Right renal cortex interstitium (tissue), 3 donors: ENCODE data around the gene SRC. TPM values are rescaled to one million over a fixed set of nuclear protein-coding genes. Genes with fewer than 3 reads are reported as not detected.
"Not testable (repeated sequence)": the region's sequence is repeated elsewhere in the genome, so short reads cannot be mapped to it uniquely, and the experiment has no call there.

Source experiments
- DNase-seq, 3 donors: peaks; one replicate each; pipeline ENCODE4 v3.0.0-alpha.2; 2013; ENCODE audit warnings: low read depth in 3 of 3, low spot score in 2 of 3
- polyA plus RNA-seq, 3 donors: library from polyadenylated mRNA; unstranded; fragments of 120-200 nt; gene quantifications; one replicate each; pipeline ENCODE4 v1.2.1, GENCODE V29; 2013; ENCODE audit not compliant: insufficient read length in 3 of 3

The SRC gene
- polyA plus RNA-seq, 3 donors, result 43.5 to 58.9 (median 48.1) TPM

DNA sequence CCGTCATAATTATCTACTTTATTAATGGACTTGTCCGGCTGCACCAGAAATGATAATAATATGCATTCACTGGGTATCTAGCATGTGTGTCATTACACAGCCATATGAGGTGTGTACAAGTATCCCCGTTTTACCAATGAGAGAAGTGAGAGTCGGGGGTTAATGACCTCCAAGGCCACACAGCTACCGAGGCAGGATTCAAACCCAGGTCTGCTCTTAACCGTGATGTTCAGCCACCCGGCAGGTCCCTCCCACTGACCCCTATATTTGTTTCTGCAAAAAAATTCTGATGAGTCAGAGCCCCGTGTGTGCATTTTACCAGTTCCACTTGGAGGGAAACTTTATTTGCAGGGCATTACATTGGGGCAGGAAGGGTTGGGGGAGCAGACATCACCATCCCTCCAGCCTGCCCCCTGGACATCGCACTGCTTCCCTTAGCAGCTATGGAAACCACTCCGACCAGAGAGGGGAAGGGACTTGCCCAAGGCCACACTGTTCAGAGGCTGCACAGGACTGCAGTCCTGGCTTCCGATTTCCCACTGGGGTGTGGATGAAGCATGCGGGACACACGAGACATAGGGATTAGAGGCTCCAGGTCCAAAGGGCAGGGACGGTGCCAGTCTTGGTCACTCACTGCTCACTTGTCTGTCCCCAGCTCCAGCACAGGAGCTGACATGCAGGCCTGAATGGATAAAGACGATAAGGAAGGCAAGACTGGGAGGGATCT is 10.1 kb upstream of the SRC start:
- no peak for DNase-seq

- DNase-seq, result peak in 1 of 3 donors; percentile 76
Measured at GRCh38 chr20:37336369-37337207, 9.4 kb upstream of the SRC start.

- no peak for DNase-seq
Measured at GRCh38 chr20:37337208-37337991, 8.5 kb upstream of the SRC start.

- not testable (repeated sequence) for DNase-seq
Measured at GRCh38 chr20:37338380-37338779, 7.6 kb upstream of the SRC start.

GRCh38 chr20:37339208-37339607 is 6.7 kb upstream of the SRC start:
- no peak for DNase-seq

GRCh38 chr20:37339764-37340109 is 6.2 kb upstream of the SRC start:
- DNase-seq, result not testable (repeated sequence)

DNA sequence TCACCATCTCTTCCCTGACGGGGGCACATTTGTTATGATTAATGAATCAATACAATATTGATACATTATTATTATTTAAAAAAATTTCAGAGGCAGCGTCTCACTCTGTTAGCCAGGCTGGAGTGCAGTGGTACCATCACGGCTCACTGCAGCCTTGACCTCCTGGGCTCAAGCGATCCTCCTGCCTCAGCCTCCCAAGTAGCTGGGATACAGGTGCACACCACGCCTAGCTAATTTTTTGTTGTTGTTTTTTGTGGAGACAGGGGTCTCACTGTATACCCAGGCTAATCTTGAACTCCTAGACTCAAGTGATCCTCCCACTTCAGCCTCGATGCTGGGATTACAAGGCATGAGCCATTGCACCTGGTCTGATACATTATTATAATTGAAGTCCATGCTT is 4.9 kb upstream of the SRC start:
- DNase-seq, result no peak

GRCh38 chr20:37341632-37342031 is 4.3 kb upstream of the SRC start:
- DNase-seq, result no peak

DNA sequence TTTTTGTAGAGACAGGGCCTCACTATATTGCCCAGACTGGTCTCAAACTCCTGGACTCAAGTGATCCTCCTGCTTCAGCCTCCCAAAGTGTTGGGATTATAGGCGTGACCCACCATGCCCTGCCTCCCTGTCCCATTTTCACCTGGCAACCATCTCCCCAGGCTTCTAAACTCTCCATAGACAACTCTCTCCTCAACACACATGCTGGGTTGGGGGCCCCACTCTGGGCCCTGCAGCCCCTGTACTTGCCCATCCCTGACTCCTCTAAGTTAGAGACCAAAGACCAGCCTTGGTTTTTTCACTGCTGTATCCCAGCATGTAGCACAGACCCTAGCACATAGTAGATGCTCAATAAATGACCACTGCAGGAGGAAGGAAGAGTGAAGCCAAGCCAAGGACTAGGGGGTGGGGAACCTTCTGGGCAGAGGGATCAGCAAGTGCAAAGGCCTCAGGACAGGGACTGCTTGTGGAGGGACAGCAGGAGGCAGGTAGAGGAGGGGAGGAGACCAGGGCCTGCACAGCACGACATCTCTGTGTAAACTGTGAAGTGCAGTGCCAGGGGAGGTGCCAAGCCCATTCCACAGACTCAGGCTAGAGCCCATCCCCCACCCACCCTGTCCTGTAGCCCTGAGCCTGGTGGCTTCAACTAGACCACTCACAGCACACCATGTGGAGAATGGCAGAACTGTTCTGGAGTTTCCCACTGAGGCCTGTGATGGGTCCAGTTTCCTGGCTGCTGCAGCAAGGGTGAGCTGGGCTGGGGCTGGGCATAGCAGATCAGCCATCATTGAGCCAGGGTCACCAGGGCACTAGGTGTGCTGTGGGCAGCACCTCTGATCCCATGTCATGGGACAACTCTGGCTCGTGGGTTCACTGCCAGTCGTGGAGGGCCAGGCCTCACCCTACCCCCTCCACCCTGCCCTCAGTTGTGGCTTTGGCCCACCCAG is 3.4 kb upstream of the SRC start:
- DNase-seq, result no peak

DNA sequence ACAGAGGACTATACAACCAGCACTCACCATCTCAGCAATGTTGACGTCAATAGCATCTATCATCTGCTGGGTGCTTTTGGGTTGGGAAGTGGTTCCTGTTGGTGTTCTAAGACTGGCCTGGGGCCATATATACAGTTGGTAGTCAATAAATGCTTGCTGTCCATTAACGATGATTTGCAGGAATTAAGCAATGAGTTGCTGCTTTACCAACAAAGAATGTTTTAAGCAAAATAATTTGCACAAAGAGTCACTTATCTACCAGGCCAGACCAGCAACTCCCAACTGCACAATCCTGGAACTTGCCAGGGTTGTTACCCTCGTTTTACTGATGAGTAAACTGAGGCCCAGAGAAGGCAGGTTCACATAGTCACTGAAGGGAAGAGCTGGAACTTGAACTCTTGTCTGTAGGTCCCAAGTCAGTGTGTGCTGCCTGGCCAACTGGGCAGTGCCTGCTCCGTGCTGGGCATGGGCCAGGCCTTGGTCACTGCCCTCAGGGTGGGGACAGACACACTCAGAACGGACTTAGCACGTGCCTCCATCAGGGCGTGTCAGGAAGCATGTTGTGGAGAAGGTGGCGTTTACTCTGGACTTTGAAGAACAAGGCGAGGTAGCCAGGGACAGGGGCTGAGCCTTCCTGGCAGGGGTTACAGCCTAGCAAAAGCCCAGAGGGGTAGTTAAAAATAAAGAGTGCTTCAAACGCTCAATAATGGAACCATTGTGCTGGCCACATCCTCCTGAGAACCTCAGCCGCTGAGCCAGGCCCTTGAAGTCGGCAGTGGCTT is 2.5 kb upstream of the SRC start:
- DNase-seq, result no peak

DNA sequence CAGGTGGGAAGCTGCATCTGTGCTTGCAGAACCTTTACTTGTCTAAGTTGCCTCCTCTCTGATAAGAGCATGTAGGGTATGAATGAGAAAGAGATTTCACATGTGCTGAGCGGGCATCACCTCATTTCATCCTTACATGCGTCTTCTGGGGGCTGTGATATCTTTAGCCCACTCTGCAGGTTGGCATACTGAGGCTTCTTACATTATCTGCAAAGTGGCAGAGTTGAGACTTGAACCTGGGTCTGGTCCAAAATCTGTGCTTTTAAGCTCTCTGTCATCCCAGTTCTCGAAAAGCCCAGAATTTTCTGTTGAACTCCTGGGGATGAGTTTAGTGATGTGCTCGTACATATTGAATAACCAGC is 2.0 kb upstream of the SRC start:
- DNase-seq, result no peak

DNA sequence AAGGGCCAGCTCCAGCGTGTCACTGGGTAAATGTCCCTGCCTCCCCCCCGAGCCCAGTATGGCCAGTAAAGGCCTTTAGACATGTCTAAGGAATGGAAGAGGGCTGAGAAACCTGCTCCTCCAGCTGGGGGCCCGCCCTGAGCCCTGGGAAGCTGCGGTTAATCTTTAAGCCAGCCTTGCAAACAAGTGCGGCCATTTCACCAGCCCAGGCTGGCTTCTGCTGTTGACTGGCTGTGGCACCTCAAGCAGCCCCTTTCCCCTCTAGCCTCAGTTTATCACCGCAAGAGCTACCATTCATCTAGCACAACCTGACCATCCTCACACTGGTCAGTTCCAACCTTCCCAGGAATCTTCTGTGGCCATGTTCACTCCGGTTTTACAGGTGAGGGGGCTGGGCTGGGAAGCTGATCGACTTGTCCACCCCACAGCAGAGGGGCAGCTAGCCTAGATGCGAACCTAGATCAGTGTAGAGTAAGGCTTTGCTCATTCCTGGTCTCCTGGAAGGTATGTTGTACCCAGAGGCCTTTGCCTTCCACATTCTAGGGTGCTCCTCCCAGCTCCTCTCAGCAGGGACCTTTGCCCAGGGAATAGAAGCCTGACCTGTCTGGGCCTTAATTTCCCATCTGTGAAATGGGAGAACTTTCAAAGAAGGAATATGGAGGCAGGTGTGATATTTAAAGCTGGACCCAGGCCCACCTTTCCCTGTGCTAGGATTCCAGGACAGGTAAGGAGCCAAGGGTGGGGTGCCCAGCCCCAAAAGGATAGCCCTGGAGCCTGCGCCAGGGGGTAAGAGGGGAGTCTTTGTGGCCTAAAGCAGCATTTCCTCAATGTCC is 1.2 kb upstream of the SRC start:
- DNase-seq, result no peak

- no peak for DNase-seq
Measured at GRCh38 chr20:37346236-37346534, 245 bp downstream of the SRC start.

- no peak for DNase-seq
Measured at GRCh38 chr20:37346535-37347346, 801 bp downstream of the SRC start.

- DNase-seq, result no peak
Measured at GRCh38 chr20:37347347-37347823, 1.4 kb downstream of the SRC start.

DNA sequence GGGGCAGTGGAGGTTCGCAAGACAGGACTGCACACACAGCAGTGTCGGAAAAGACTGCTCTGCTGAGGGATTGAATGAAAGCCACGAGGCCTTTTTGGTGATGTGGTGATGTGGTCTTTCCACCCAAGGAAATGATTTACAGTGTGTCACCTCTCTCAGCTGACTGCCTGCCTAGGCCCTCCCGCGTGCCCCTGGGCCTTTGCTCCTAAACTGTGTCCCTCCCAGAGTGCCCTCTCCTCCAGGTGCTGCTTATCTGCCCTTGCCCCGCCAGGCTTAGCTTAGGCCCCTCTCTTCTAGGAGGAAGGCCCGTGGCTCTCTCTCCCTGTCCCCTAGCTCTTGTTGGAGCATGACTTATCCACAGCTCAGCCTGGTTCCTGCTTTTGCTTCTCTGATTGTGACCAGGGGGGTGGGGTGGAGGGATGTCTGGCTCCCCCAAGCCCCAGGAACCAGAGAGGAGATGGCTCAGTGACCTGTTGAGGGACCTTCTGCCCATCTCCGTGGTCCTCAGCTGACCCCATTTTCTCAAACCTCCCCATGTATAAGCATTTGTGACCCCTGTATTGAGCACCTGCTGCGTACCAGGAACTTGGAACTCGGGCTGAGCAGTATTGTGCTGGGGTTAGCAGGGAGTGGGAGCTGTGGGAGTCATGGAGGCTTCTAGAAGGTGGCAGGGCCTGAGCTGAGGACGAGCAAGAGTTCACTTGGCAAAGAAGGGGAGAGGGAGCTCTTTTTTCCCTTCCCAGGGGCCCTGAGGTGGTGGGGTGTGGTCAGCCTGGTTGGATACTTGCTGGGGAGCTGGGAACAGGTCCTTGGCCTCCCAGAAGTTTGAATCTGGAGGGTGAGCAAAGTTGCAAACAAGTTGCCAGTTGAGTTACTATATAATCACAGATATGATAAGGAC is 2.2 kb downstream of the SRC start:
- no peak for DNase-seq
